Measurements from ENCODE around the gene C22orf23.

C22orf23 gene

GRCh38 chr22:37930952-37931440 lies 22.4 kb downstream of the C22orf23 start:
- DNase-seq (ENCODE audit: low read depth, low spot score): no peak
- H3K4me3 ChIP-seq (ENCODE audit: low read length): no peak overlapping the region

- no peak overlapping the region for H3K4me3 ChIP-seq (ENCODE audit: low read length)
- no peak for DNase-seq (ENCODE audit: low read depth, low spot score)
Observed at GRCh38 chr22:37930270-37930951, 23.0 kb downstream of the C22orf23 start.

- no peak for DNase-seq (ENCODE audit: low read depth, low spot score)
- H3K4me3 ChIP-seq (ENCODE audit: low read length): no peak overlapping the region
Observed at GRCh38 chr22:37929390-37929789, 24.0 kb downstream of the C22orf23 start.

- no peak overlapping the region for H3K4me3 ChIP-seq (ENCODE audit: low read length)
- DNase-seq (ENCODE audit: low read depth, low spot score): no peak
Observed at GRCh38 chr22:37927637-37927936, 25.8 kb downstream of the C22orf23 start.

- H3K4me3 ChIP-seq (ENCODE audit: low read length): no peak overlapping the region
- DNase-seq (ENCODE audit: low read depth, low spot score): no peak
Observed at GRCh38 chr22:37926771-37927636, 26.4 kb downstream of the C22orf23 start.

GRCh38 chr22:37926358-37926757 lies 27.0 kb downstream of the C22orf23 start:
- no peak for DNase-seq (ENCODE audit: low read depth, low spot score)
- no peak overlapping the region for H3K4me3 ChIP-seq (ENCODE audit: low read length)

GRCh38 chr22:37925767-37926166 lies 27.6 kb downstream of the C22orf23 start:
- no peak overlapping the region for H3K4me3 ChIP-seq (ENCODE audit: low read length)
- no peak for DNase-seq (ENCODE audit: low read depth, low spot score)

- H3K4me3 ChIP-seq (ENCODE audit: low read length): no peak overlapping the region
- DNase-seq (ENCODE audit: low read depth, low spot score): no peak
Observed at GRCh38 chr22:37925330-37925729, 28.1 kb downstream of the C22orf23 start.

GRCh38 chr22:37924386-37925065 lies 28.9 kb downstream of the C22orf23 start:
- H3K4me3 ChIP-seq (ENCODE audit: low read length): no peak overlapping the region
- DNase-seq (ENCODE audit: low read depth, low spot score): no peak

GRCh38 chr22:37923927-37924326 lies 29.5 kb downstream of the C22orf23 start:
- no peak for DNase-seq (ENCODE audit: low read depth, low spot score)
- no peak overlapping the region for H3K4me3 ChIP-seq (ENCODE audit: low read length)

- no peak for DNase-seq (ENCODE audit: low read depth, low spot score)
- H3K4me3 ChIP-seq (ENCODE audit: low read length): no peak overlapping the region
Observed at GRCh38 chr22:37922191-37922590, 31.2 kb downstream of the C22orf23 start.

GRCh38 chr22:37920126-37920525 lies 33.3 kb downstream of the C22orf23 start:
- DNase-seq (ENCODE audit: low read depth, low spot score): no peak
- no peak overlapping the region for H3K4me3 ChIP-seq (ENCODE audit: low read length)

GRCh38 chr22:37918580-37919270 lies 34.7 kb downstream of the C22orf23 start:
- no peak for DNase-seq (ENCODE audit: low read depth, low spot score)
- no peak overlapping the region for H3K4me3 ChIP-seq (ENCODE audit: low read length)

GRCh38 chr22:37917874-37918548 lies 35.4 kb downstream of the C22orf23 start:
- H3K4me3 ChIP-seq (ENCODE audit: low read length): no peak overlapping the region
- DNase-seq (ENCODE audit: low read depth, low spot score): no peak

- no peak for DNase-seq (ENCODE audit: low read depth, low spot score)
- no peak overlapping the region for H3K4me3 ChIP-seq (ENCODE audit: low read length)
Observed at GRCh38 chr22:37916311-37916710, 37.1 kb downstream of the C22orf23 start.

- no peak overlapping the region for H3K4me3 ChIP-seq (ENCODE audit: low read length)
- no peak for DNase-seq (ENCODE audit: low read depth, low spot score)
Observed at GRCh38 chr22:37913233-37913721, 40.1 kb downstream of the C22orf23 start.

- no peak for DNase-seq (ENCODE audit: low read depth, low spot score)
- no peak overlapping the region for H3K4me3 ChIP-seq (ENCODE audit: low read length)
Observed at GRCh38 chr22:37912171-37912570, 41.2 kb downstream of the C22orf23 start.

- DNase-seq (ENCODE audit: low read depth, low spot score): no peak
- H3K4me3 ChIP-seq (ENCODE audit: low read length): no peak overlapping the region
Observed at GRCh38 chr22:37911697-37912096, 41.7 kb downstream of the C22orf23 start.
